ENCODE data around the gene BRD4.

BRD4 gene

GRCh38 chr19:15285896-15286591 lies 46.3 kb downstream of the BRD4 start:
- TF ChIP-seq, protein P1, sequence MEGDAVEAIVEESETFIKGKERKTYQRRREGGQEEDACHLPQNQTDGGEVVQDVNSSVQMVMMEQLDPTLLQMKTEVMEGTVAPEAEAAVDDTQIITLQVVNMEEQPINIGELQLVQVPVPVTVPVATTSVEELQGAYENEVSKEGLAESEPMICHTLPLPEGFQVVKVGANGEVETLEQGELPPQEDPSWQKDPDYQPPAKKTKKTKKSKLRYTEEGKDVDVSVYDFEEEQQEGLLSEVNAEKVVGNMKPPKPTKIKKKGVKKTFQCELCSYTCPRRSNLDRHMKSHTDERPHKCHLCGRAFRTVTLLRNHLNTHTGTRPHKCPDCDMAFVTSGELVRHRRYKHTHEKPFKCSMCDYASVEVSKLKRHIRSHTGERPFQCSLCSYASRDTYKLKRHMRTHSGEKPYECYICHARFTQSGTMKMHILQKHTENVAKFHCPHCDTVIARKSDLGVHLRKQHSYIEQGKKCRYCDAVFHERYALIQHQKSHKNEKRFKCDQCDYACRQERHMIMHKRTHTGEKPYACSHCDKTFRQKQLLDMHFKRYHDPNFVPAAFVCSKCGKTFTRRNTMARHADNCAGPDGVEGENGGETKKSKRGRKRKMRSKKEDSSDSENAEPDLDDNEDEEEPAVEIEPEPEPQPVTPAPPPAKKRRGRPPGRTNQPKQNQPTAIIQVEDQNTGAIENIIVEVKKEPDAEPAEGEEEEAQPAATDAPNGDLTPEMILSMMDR (IDR thresholded peaks at IDR 0.05): no peak
- Histone ChIP-seq H3K4me1 (ENCODE audit: control insufficient read depth in 1 of 2, insufficient read depth in 1 of 2, low read depth in 1 of 2, low read length in 1 of 2) (peaks cover 56 to 60% of the 10 kb centered on the region in 2 experiments), H3K27me3 (no peaks in the 10 kb centered on the region), H3K27ac (peak overlapping the region; percentile 24), H3K4me3 (ENCODE audit: low read depth in 1 of 2, low read length in 1 of 2) (no peak overlapping the region), H3K9me3 (no peaks in the 10 kb centered on the region), H3K36me3 (no peaks in the 10 kb centered on the region)

DNA sequence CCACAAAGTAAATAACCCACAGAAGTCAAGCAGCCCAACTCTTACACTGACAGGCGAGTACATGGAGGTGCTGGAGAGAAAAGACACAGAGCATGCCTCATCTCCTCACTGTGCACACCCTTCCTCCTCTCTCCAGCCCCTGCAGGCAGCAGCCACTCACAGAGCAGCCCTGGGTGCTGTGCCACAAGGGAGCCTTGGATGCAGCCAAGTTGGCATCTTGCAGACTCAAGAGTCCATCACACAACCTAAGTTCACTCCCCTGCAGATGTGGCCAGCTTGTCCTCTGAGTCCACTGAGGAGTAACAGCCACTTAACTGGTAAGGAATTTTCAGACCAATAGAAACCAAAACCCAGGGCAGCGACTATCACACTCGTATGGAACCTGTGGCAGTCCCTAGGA lies 47.4 kb downstream of the BRD4 start:
- Histone ChIP-seq H3K27me3 (no peaks in the 10 kb centered on the region), H3K9me3 (no peaks in the 10 kb centered on the region), H3K4me3 (ENCODE audit: low read depth in 1 of 2, low read length in 1 of 2) (no peak overlapping the region), H3K4me1 (ENCODE audit: control insufficient read depth in 1 of 2, insufficient read depth in 1 of 2, low read depth in 1 of 2, low read length in 1 of 2) (peaks cover 63 to 71% of the 10 kb centered on the region in 2 experiments), H3K36me3 (peaks cover 5% of the 10 kb centered on the region), H3K27ac (peak overlapping the region; percentile 32)
- TF ChIP-seq, protein P1 (IDR thresholded peaks at IDR 0.05): no peak

- H3K27ac ChIP-seq: peak overlapping the region; percentile 32
Observed at GRCh38 chr19:15284091-15284490, 48.2 kb downstream of the BRD4 start.

GRCh38 chr19:15283141-15283883 lies 49.0 kb downstream of the BRD4 start:
- Histone ChIP-seq H3K27me3 (no peaks in the 10 kb centered on the region), H3K27ac (peak overlapping the region; percentile 46), H3K4me3 (ENCODE audit: low read depth in 1 of 2, low read length in 1 of 2) (no peak overlapping the region), H3K4me1 (ENCODE audit: control insufficient read depth in 1 of 2, insufficient read depth in 1 of 2, low read depth in 1 of 2, low read length in 1 of 2) (peaks cover 57 to 65% of the 10 kb centered on the region in 2 experiments), H3K36me3 (peaks cover 6% of the 10 kb centered on the region), H3K9me3 (no peaks in the 10 kb centered on the region)
- TF ChIP-seq, protein P1 (IDR thresholded peaks at IDR 0.05): no peak

More at GRCh38 chr19:15284091-15284490, 48.2 kb downstream of the BRD4 start:
- H3K27me3 ChIP-seq: no peaks in the 10 kb centered on the region
- H3K36me3 ChIP-seq: peaks cover 6% of the 10 kb centered on the region
- no peaks in the 10 kb centered on the region for H3K9me3 ChIP-seq
- peaks cover 60 to 69% of the 10 kb centered on the region in 2 experiments for H3K4me1 ChIP-seq (ENCODE audit: control insufficient read depth in 1 of 2, insufficient read depth in 1 of 2, low read depth in 1 of 2, low read length in 1 of 2)
- TF ChIP-seq, protein P1 (IDR thresholded peaks at IDR 0.05): no peak
- H3K4me3 ChIP-seq (ENCODE audit: low read depth in 1 of 2, low read length in 1 of 2): no peak overlapping the region

GRCh38 chr19:15282311-15282705 lies 50.0 kb downstream of the BRD4 start:
- H3K27me3 ChIP-seq: no peaks in the 10 kb centered on the region
- peaks cover 59 to 61% of the 10 kb centered on the region in 2 experiments for H3K4me1 ChIP-seq (ENCODE audit: control insufficient read depth in 1 of 2, insufficient read depth in 1 of 2, low read depth in 1 of 2, low read length in 1 of 2)
- H3K27ac ChIP-seq: peak overlapping the region; percentile 46
- no peaks in the 10 kb centered on the region for H3K9me3 ChIP-seq
- H3K36me3 ChIP-seq: peaks cover 6% of the 10 kb centered on the region
- TF ChIP-seq, protein P1 (IDR thresholded peaks at IDR 0.05): no peak
- no peak overlapping the region for H3K4me3 ChIP-seq (ENCODE audit: low read depth in 1 of 2, low read length in 1 of 2)

Measured in neutrophil (primary cell).